ENCODE data around the gene CACNA2D4.

Gene CACNA2D4

DNA sequence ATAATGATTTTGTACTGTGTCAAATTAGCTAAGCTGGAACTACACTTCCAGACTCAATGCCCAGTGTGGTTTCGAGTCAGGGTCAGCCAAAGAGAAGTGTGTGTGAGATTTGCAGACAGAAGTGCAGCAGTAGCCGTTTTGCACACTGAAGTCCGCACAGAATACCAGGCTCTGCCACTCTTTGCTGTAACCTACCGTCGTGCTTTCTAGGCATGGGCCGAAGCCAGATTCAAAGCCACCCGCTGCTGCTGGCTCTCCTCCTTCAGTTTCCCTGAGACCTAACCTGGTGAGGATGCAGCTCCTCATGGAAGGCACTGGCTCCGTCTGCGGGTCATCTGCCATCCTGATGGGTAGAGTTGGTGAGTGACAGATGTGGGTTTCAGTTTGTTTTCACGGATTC lies 49.3 kb downstream of the CACNA2D4 start:
- TF ChIP-seq CTCF (IDR thresholded peaks at IDR 0.05; ENCODE audit: borderline replicate concordance, insufficient read depth, low read depth, low read length), result no peak
- H3K4me3 ChIP-seq (ENCODE audit: low read depth, low read length), result no peak overlapping the region

- no peak overlapping the region for H3K4me3 ChIP-seq (ENCODE audit: low read depth, low read length)
- TF ChIP-seq CTCF (IDR thresholded peaks at IDR 0.05; ENCODE audit: borderline replicate concordance, insufficient read depth, low read depth, low read length), result no peak
These were observed 53.1 kb downstream of the CACNA2D4 start for GRCh38 chr12:1865284-1865866.

- no peak for TF ChIP-seq CTCF (IDR thresholded peaks at IDR 0.05; ENCODE audit: borderline replicate concordance, insufficient read depth, low read depth, low read length)
These were observed 53.6 kb downstream of the CACNA2D4 start for GRCh38 chr12:1864867-1865266.

DNA sequence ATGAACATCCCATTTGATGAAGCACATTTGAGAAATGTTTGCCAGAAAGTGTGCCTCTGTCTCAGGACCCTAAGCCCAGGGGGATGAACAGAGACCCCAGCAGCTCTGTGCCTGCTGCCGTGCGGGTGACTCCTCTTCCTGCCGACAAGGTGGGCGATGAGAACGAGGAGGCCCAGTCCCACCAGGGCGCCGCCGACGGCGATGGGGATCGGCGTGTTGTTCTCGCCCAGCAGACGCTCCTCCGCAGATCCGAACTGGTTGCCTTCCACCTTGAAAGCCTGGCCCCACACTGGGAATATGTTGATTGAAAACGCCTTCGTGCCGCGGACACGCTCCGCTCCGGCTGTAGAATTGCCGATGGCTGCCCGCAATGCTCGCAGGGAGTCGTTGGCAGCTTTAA lies 54.0 kb downstream of the CACNA2D4 start:
- no peak for TF ChIP-seq CTCF (IDR thresholded peaks at IDR 0.05; ENCODE audit: borderline replicate concordance, insufficient read depth, low read depth, low read length)
- no peak overlapping the region for H3K4me3 ChIP-seq (ENCODE audit: low read depth, low read length)

More at GRCh38 chr12:1864867-1865266, 53.6 kb downstream of the CACNA2D4 start:
- no peak overlapping the region for H3K4me3 ChIP-seq (ENCODE audit: low read depth, low read length)

- TF ChIP-seq CTCF (IDR thresholded peaks at IDR 0.05; ENCODE audit: borderline replicate concordance, insufficient read depth, low read depth, low read length), result no peak
- no peak overlapping the region for H3K4me3 ChIP-seq (ENCODE audit: low read depth, low read length)
These were observed 54.6 kb downstream of the CACNA2D4 start for GRCh38 chr12:1863823-1864222.

GRCh38 chr12:1862973-1863372 lies 55.5 kb downstream of the CACNA2D4 start:
- TF ChIP-seq CTCF (IDR thresholded peaks at IDR 0.05; ENCODE audit: borderline replicate concordance, insufficient read depth, low read depth, low read length), result no peak
- H3K4me3 ChIP-seq (ENCODE audit: low read depth, low read length), result no peak overlapping the region

GRCh38 chr12:1859643-1860042 lies 58.8 kb downstream of the CACNA2D4 start:
- H3K4me3 ChIP-seq (ENCODE audit: low read depth, low read length), result no peak overlapping the region
- no peak for TF ChIP-seq CTCF (IDR thresholded peaks at IDR 0.05; ENCODE audit: borderline replicate concordance, insufficient read depth, low read depth, low read length)
